Activated naive CD4-positive, alpha-beta T cell treated with anti-CD3 and anti-CD28 coated beads, Interleukin-2, amount 10 ng/mL, durations not matched to agents 7 days and 5 days (primary cell): ENCODE results near the gene RETREG1.
"Not testable (repeated sequence)": the region's sequence is repeated elsewhere in the genome, so short reads cannot be mapped to it uniquely, and the experiment has no call there.

Source experiments
- CTCF ChIA-PET: fragments of 350-600 bp; sonication (Branson Sonifier 250); formaldehyde crosslinking; loops from one replicate; lab custom pipeline; 2021; ENCODE audit warnings: antibody characterized with exemption; lab: Charles Lee
- DNase-seq: peaks from one replicate; pipeline ENCODE4 v3.0.0-alpha.2; 2020
- H3K27ac Mint-ChIP-seq: one replicate; pipeline ENCODE4 v1.8.0; 2021; ENCODE audit warnings: mild to moderate bottlenecking, moderate library complexity, mixed read lengths
- H3K27me3 Mint-ChIP-seq: one replicate; pipeline ENCODE4 v1.8.0; 2021; ENCODE audit warnings: mild to moderate bottlenecking, mixed read lengths
- H3K36me3 Mint-ChIP-seq: one replicate; pipeline ENCODE4 v1.8.0; 2021; ENCODE audit warnings: mixed read lengths
- H3K4me1 Mint-ChIP-seq: one replicate; pipeline ENCODE4 v1.8.0; 2021; ENCODE audit warnings: mixed read lengths
- H3K4me3 Mint-ChIP-seq: one replicate; pipeline ENCODE4 v1.8.0; 2021; ENCODE audit warnings: mild to moderate bottlenecking, moderate library complexity, mixed read lengths
- H3K9me3 Mint-ChIP-seq: one replicate; pipeline ENCODE4 v1.8.0; 2021; ENCODE audit warnings: mixed read lengths

Gene RETREG1

GRCh38 chr5:16483361-16483760, 133.4 kb downstream of the RETREG1 start:
- H3K36me3 Mint-ChIP-seq = peaks cover 18% of the 10 kb centered on the region
- H3K4me3 Mint-ChIP-seq = no peak overlapping the region
- no peaks in the 10 kb centered on the region for H3K9me3 Mint-ChIP-seq
- no peaks in the 10 kb centered on the region for H3K27me3 Mint-ChIP-seq
- CTCF ChIA-PET = interaction anchor here (0.6 to 2.1 kb wide), 3 partner anchors 9 to 70 kb away, joined by 3 to 5 read pairs (median 3); no protein-coding TSS in a partner anchor
- H3K4me1 Mint-ChIP-seq = peaks cover 12% of the 10 kb centered on the region
- no peak overlapping the region for H3K27ac Mint-ChIP-seq
- DNase-seq = no peak

- no peak overlapping the region for H3K27ac Mint-ChIP-seq
- H3K4me1 Mint-ChIP-seq = peaks cover 12% of the 10 kb centered on the region
- H3K4me3 Mint-ChIP-seq = no peak overlapping the region
- H3K9me3 Mint-ChIP-seq = no peaks in the 10 kb centered on the region
- peaks cover 16% of the 10 kb centered on the region for H3K36me3 Mint-ChIP-seq
- no peaks in the 10 kb centered on the region for H3K27me3 Mint-ChIP-seq
- CTCF ChIA-PET = interaction anchor here (0.6 to 2.1 kb wide), 3 partner anchors 10 to 27 kb away, joined by 3 to 5 read pairs (median 3); no protein-coding TSS in a partner anchor
- DNase-seq = no peak
Measured at GRCh38 chr5:16482891-16483290, 133.9 kb downstream of the RETREG1 start.

DNA sequence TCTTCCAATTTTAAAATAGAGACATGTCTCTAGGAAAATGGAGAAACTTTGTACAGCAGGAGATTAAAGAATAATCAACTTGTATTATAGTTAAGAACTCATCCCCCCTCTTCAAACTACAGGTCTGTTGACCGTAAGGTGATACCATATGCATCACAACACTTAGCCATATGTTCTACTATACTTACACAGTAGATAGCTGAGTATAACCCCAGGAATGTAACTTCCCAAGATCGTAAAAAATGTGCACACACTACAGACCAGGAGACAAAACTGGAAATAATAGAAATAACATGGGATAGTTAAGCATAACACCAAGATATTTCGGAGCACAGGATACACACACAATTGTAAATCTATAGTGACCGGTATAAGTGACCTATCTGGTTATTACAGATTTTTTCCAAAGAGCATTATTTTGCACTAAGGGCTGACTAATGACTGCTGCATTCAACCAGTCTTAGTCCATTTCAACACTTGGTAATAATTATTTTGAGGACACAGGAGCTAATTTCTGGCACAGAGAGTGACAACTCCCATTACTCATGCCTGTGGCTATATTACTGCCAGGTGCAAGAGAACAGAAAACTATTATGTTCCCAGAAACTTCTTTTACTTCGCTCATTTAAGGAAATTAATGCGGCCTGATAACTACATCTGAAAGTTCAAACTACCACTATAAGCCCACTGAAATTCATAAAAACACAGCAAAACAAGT, 135.8 kb downstream of the RETREG1 start:
- H3K9me3 Mint-ChIP-seq = no peaks in the 10 kb centered on the region
- DNase-seq = no peak
- CTCF ChIA-PET = no interaction called here

GRCh38 chr5:16480144-16480543, 136.7 kb downstream of the RETREG1 start:
- Mint-ChIP-seq H3K4me1 (no peaks in the 10 kb centered on the region), H3K9me3 (no peaks in the 10 kb centered on the region), H3K27ac (no peak overlapping the region), H3K27me3 (no peaks in the 10 kb centered on the region), H3K4me3 (no peak overlapping the region), H3K36me3 (peaks cover 22% of the 10 kb centered on the region)
- no peak for DNase-seq
- CTCF ChIA-PET = no interaction called here

More for the DNA sequence above, 135.8 kb downstream of the RETREG1 start:
- Mint-ChIP-seq H3K4me3 (no peak overlapping the region), H3K4me1 (no peaks in the 10 kb centered on the region), H3K36me3 (peaks cover 19% of the 10 kb centered on the region), H3K27ac (no peak overlapping the region), H3K27me3 (no peaks in the 10 kb centered on the region)

DNA sequence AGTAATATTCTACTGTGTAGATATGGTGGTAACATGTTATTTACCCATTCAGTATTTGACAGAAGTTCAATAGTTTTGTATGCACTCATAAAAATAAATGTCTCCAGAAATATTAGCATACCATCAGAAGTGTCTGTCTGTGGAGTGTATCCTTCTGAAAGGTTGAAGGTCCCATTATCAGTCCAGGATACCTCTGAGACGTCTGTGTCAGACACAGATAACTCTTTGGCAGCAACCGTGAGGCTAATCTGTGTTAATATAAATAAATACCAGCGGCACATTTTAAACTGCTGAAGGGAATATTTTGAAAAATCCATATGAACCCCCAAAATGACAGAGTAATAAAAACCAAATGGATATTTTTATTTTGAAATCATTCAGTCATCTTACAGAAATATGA, 139.3 kb downstream of the RETREG1 start:
- Mint-ChIP-seq H3K27me3 (no peaks in the 10 kb centered on the region), H3K27ac (no peak overlapping the region), H3K4me1 (no peaks in the 10 kb centered on the region), H3K9me3 (no peaks in the 10 kb centered on the region), H3K4me3 (no peak overlapping the region), H3K36me3 (peaks cover 31% of the 10 kb centered on the region)
- DNase-seq = no peak
- CTCF ChIA-PET = interaction anchor here (0.6 kb wide), 1 partner anchor 642 kb away, joined by 5 read pairs; no protein-coding TSS in a partner anchor

DNA sequence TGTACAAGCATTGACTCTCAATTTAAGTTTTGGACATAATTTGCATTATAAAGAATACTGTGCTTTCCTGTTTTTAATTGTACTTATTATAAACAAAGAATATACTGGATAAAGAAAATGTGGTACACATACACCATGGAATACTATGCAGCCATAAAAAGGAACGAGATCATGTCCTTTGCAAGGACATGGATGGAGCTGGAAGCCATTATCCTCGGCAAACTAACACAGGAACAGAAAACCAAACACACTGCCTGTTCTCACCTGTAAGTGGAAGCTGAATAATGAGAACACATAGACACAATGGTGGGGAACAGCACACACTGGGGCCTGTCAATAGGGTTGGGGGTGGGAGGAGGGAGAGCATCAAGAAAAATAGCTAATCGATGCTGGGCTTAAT, 140.4 kb downstream of the RETREG1 start:
- CTCF ChIA-PET = interaction anchor here (1.1 kb wide), 1 partner anchor 9 kb away, joined by 3 read pairs; no protein-coding TSS in a partner anchor
- not testable (repeated sequence) for H3K27me3 Mint-ChIP-seq, H3K27ac Mint-ChIP-seq, DNase-seq, H3K9me3 Mint-ChIP-seq, H3K4me1 Mint-ChIP-seq, H3K4me3 Mint-ChIP-seq
- H3K36me3 Mint-ChIP-seq = peaks cover 27% of the 10 kb centered on the region

- CTCF ChIA-PET = interaction anchor here (1.1 to 8.9 kb wide), 2 partner anchors 15 to 79 kb away, joined by 3 to 47 read pairs; no protein-coding TSS in a partner anchor
- no peak for DNase-seq
- Mint-ChIP-seq H3K36me3 (peaks cover 22% of the 10 kb centered on the region), H3K4me3 (no peak overlapping the region), H3K4me1 (peaks cover 22% of the 10 kb centered on the region), H3K27ac (no peak overlapping the region), H3K9me3 (no peaks in the 10 kb centered on the region), H3K27me3 (no peaks in the 10 kb centered on the region)
Measured at GRCh38 chr5:16471387-16471786, 145.4 kb downstream of the RETREG1 start.

DNA sequence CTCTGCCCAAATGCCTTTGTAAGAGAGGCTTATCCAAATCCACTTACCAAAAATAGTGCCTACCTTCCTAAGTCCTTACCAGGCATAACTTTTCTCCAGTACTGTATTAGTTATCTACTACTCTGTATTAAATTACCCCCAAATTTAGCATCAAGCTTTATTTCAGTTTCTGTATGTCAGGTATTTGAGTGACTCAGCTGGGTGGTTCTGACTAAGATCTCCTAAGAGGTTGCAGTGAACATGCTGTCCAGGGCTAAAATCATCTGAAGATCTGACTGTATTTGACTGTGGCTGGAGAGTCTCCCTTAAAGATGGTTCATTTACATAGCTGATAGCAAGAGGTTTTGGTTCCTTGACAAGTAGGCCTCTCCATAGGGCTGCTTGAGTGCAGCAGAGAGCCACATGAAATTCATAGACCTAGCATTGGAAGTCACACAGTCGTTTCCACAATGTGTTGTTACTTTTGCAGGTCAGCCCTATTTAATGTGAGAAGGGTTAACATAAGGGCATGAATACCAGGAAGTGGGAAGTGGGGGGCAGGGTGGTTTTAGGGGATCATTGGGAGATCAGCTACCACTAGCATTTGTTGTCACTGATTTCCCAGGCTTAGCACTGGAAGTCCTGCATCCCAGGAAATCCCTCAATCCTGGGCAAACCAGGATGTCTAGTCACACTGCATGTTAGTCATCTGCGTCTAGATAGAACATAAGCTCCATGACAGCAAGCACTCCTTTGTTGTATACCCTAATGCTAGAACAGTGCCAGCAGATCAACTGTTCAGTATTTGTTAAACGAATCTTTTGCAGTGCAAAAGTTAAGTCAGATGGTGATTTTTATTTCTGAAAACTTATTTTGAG, 149.2 kb downstream of the RETREG1 start:
- Mint-ChIP-seq H3K4me1 (peaks cover 50% of the 10 kb centered on the region), H3K4me3 (peak overlapping the region; percentile 98), H3K9me3 (no peaks in the 10 kb centered on the region), H3K27me3 (no peaks in the 10 kb centered on the region), H3K36me3 (peaks cover 38% of the 10 kb centered on the region), H3K27ac (peak overlapping the region; percentile 94)
- CTCF ChIA-PET = interaction anchor here (1.0 to 8.9 kb wide), 4 partner anchors 9 to 118 kb away, joined by 3 to 47 read pairs (median 4); no protein-coding TSS in a partner anchor
- no peak for DNase-seq

DNA sequence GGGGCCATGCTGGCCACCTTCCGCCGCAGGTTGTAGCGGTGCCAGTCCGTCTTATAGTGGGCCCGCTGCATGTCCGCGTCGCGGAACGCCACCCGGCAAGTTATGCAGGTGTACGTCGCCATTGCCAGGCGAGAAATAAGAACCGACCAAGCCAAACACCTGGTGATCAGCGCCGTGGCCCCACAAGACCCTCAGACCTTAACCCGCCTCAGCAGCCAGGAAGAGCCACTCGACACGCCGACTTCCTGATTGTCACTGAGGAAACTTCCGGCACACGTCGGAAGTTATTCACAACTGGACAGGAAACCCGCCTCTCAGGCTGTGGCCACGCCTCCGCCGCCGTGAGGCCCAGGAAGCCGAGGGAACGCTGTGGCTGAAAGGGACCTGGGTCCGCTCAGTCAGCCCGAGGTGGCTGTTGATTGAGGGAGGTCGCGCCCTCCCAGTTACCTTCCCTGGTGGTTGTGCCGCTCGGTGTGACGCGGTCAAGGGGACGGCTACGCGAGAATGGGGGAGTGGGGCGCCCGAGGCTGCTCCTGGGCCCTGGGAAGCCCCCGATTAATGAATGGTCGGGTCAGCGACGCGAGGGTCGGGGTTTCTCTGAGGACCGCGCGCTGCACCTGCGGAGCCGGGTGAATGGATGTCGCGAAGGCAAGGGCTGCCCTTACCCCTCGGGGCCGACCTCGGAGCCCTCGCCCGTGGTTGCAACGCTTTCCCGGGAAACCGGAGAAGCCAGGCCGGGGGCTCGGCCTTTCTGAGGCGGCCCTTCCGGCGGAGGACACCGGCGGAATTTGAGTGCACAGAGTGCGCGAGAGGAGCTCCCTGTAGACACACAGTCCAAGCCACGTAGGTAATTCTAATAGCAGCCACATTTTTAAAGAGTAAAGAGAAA, 151.0 kb downstream of the RETREG1 start, which contains the start of gene ZNF622:
ZNF622 (minus strand) TSS at position 257 of the 889 bp plus-strand sequence; CDS start at position 122, 135 bp downstream.
- peak within 1 kb of the TSS; percentile 98 for H3K4me3 Mint-ChIP-seq
- CTCF ChIA-PET = interaction anchor here (2.8 kb wide), 1 partner anchor 10 kb away, joined by 15 read pairs; no protein-coding TSS in a partner anchor
- DNase-seq = peak; percentile 94
- H3K4me1 Mint-ChIP-seq = peaks cover 68% of the 10 kb centered on the region
- H3K36me3 Mint-ChIP-seq = peaks cover 54% of the 10 kb centered on the region
- H3K9me3 Mint-ChIP-seq = no peaks in the 10 kb centered on the region
- H3K27ac Mint-ChIP-seq = peak within 1 kb of the TSS; percentile 94
- no peaks in the 10 kb centered on the region for H3K27me3 Mint-ChIP-seq

DNA sequence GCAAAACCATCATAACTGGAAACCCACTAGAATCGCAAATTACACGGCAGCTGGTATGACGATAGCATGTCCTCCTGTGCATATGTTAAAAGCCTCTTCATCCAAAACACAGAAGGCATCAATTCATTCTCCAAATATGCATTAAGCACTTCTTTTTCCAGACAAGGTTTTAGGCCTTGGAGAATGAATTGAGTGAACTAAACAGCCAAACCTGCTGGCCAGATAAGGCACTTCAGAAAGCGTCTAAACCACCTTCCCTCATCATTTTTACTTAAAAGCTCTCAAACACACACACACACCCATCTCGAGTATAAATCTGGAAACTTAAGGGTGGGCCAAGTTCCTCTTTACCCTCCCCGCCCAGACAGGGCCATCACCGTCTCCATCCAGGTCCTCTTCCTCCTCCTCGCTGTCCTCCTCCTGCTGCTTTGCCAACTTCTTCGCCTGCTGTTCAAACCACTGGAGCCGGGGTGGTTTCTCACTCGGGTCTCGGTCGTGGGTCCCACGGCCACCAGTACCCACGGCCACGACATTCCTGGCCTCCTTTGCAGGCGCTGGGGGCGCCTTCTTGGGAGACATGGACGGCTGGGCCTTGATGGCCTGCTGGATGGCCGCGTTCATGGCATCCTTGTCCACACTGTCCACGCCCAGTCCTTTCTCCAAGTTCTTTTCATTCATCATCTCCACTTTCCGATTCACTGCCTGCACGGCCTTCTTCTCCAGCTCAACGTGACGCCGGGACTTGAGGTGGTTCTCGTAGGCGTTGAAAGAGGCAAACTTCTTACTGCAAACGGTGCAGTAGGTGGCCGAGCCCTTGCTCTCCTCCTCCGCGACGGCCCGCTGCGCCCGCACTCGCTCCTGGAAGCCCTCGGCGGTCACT, 151.9 kb downstream of the RETREG1 start:
- CTCF ChIA-PET = interaction anchor here (0.7 to 2.8 kb wide), 3 partner anchors 9 to 87 kb away, joined by 3 to 15 read pairs (median 4); no protein-coding TSS in a partner anchor
- Mint-ChIP-seq H3K4me1 (peaks cover 74% of the 10 kb centered on the region), H3K27ac (peak overlapping the region; percentile 94), H3K36me3 (peaks cover 56% of the 10 kb centered on the region), H3K4me3 (peak overlapping the region; percentile 98), H3K27me3 (no peaks in the 10 kb centered on the region), H3K9me3 (no peaks in the 10 kb centered on the region)
- no peak for DNase-seq

GRCh38 chr5:16464231-16464630, 152.6 kb downstream of the RETREG1 start:
- Mint-ChIP-seq H3K36me3 (peaks cover 60% of the 10 kb centered on the region), H3K9me3 (no peaks in the 10 kb centered on the region), H3K27ac (peak overlapping the region; percentile 94), H3K27me3 (no peaks in the 10 kb centered on the region), H3K4me1 (peaks cover 79% of the 10 kb centered on the region), H3K4me3 (peak overlapping the region; percentile 98)
- no peak for DNase-seq
- CTCF ChIA-PET = interaction anchor here (1.0 to 2.8 kb wide), 2 partner anchors 8 to 88 kb away, joined by 4 to 15 read pairs; no protein-coding TSS in a partner anchor

DNA sequence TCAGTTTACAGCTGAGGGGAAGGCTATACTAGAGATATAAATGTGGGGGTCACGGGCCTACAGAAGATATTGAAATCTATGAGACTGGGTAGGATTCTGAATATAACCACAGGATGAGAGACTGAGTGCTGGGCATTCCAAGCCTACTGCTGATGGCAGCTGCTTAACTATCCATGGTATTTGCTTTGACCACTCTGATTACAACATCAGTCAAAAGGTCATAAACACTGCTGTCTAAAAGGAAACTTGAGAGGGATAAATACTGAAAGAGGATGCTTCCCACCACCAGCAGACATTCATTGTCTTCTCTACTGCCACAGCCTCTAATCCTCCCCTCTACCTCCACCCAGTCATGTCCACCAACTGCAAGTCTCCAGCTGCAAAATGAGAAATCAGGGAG, 155.0 kb downstream of the RETREG1 start:
- Mint-ChIP-seq H3K4me3 (no peak overlapping the region), H3K27me3 (no peaks in the 10 kb centered on the region), H3K9me3 (no peaks in the 10 kb centered on the region), H3K4me1 (peaks cover 66% of the 10 kb centered on the region), H3K36me3 (peaks cover 56% of the 10 kb centered on the region), H3K27ac (no peak overlapping the region)
- DNase-seq = no peak
- CTCF ChIA-PET = no interaction called here
